ENCODE results near the gene TSPAN19.

DNA sequence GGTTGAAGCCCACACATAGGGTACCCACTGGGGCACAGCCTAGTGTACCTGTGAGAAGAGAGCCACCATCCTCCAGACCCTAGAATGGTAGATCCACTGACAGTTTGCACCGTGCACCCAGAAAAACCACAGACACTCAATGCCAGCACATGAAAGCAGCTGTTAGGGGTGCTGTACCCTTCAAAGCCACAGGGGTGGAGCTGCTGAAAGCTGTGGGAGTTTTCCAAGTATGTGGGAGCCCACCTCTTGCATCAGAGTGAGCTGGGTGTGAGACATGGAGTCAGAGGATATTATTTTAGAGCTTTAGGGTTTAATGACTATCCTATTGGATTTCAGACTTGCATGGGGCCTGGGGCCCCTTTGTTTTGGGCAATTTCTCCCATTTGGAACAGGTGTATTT, 30.5 kb downstream of the TSPAN19 start:
- no peak for TF ChIP-seq MYNN (CRISPR knock-in tag; IDR thresholded peaks at IDR 0.05; ENCODE audit: low read depth)
- TF ChIP-seq SMAD3 (CRISPR knock-in tag; IDR thresholded peaks at IDR 0.05): no peak
- no peak for TF ChIP-seq MAZ (IDR thresholded peaks at IDR 0.05; ENCODE audit: borderline replicate concordance, low read depth, low read length)
- TF ChIP-seq MAZ (CRISPR knock-in tag; IDR thresholded peaks at IDR 0.05; ENCODE audit: low read depth): no peak
- TF ChIP-seq, protein P1, sequence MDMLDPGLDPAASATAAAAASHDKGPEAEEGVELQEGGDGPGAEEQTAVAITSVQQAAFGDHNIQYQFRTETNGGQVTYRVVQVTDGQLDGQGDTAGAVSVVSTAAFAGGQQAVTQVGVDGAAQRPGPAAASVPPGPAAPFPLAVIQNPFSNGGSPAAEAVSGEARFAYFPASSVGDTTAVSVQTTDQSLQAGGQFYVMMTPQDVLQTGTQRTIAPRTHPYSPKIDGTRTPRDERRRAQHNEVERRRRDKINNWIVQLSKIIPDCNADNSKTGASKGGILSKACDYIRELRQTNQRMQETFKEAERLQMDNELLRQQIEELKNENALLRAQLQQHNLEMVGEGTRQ (IDR thresholded peaks at IDR 0.05; ENCODE audit: low read depth, low read length): no peak
- TF ChIP-seq, protein P1 (CRISPR knock-in tag; IDR thresholded peaks at IDR 0.05; ENCODE audit: borderline replicate concordance): no peak
- no peak for TF ChIP-seq ZNF839 (CRISPR knock-in tag; IDR thresholded peaks at IDR 0.05; ENCODE audit: borderline replicate concordance)
- TF ChIP-seq ZNF326 (CRISPR knock-in tag; IDR thresholded peaks at IDR 0.05; ENCODE audit: borderline replicate concordance): no peak
